ENCODE measurements around the gene CEP78.
A peak's percentile ranks its signal among the peaks of the same experiment; 100 is the strongest.
"Not testable (repeated sequence)": the region's sequence is repeated elsewhere in the genome, so short reads cannot be mapped to it uniquely, and the experiment has no call there.

CEP78 gene, protein sequence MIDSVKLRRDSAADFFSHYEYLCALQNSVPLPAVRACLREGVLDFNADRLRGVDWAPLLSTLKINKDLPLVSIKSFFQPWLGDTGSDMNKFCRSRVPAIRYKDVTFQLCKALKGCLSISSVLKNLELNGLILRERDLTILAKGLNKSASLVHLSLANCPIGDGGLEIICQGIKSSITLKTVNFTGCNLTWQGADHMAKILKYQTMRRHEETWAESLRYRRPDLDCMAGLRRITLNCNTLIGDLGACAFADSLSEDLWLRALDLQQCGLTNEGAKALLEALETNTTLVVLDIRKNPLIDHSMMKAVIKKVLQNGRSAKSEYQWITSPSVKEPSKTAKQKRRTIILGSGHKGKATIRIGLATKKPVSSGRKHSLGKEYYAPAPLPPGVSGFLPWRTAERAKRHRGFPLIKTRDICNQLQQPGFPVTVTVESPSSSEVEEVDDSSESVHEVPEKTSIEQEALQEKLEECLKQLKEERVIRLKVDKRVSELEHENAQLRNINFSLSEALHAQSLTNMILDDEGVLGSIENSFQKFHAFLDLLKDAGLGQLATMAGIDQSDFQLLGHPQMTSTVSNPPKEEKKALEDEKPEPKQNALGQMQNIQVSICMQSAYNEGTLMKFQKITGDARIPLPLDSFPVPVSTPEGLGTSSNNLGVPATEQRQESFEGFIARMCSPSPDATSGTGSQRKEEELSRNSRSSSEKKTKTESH

DNA sequence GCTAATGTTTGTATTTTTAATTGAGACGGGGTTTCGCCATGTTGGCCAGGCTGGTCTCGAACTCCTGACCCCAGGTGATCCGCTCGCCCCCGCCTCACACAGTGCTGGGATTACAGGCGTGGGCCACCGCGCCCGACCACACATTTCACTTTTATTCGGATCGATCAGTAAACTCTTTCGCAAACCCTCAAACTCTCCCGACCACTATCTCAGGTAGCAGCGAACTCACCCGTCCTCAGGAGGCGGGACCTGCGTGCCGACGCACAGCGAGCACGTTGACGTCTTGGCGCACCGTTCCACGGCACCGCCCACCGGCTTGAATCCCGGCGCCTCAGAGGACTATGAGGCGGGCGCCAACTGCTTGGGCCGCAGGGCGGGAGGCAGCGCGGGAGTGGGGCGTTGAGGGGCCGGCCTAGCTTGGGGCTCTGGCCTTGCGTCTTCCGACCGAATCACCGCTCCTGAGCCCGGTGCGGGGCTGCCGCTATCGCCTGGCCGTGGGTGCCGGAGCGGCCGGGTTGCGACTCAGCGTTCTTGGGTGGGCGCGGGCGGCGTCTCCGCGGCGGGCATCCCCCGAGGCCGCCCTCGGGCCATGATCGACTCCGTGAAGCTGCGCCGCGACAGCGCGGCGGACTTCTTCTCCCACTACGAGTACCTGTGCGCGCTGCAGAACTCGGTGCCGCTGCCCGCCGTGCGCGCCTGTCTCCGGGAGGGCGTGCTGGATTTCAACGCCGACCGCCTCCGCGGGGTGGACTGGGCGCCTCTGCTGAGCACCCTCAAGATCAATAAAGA lies at the start of gene CEP78:
Gene CEP78 (plus strand): TSS at position 314 of the 789 bp plus-strand sequence. CDS start 276 bp downstream, at position 590.
- DNase-seq = peak; percentile 81 to 85

DNA sequence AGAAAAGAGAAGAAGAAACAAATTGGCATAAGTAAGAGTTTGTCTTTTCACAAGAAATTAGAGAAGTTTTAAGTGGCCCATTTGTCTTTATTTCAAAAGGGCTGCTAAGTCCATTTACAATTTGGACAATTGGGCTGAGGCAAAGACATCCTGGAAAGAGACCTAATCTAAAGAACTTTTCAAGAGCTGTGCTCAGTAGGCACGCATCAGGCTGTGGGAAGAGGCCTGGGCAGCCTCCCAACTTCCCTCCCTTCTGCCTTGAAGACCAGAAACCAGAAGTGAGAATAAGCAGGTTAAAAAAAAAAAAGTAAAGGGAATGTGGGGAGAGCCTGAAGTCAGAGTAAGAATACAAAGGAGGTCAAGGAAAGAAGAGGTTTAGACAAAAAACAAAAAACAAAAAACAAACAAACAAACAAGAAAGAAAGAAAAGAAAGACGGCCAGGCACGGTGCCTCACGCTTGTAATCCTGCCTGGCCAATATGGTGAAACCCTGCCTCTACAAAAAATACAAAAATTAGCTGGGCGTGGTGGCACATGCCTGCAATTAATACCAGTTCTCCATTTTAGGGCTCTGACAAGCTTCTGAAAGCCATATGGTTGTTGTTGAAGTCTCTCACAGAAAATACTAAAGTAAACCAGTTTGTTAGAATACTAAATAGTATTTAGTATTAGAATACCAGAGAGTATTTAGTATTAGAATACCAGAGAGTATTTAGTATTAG lies 48.0 kb upstream of the CEP78 start:
- no peak for DNase-seq

DNA sequence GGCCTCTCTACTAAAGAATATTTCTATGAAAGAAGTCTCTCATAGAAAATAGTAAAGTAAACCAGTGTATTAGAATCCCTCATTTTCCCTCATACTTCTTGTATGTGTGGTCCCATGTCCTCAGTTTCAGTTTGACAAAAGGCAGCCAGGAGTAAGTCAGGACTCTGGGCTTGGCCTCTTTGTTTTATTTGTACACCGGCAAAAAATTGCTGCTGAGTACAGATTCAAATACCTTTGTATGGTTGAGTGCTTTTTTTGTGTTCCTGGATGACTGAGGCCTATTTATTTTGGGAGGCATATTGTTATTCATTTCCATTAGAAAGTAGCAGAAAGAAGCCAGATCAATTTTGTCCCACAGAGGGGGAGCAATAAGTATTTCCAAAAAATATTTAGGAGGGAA lies 47.3 kb upstream of the CEP78 start:
- DNase-seq = no peak

DNA sequence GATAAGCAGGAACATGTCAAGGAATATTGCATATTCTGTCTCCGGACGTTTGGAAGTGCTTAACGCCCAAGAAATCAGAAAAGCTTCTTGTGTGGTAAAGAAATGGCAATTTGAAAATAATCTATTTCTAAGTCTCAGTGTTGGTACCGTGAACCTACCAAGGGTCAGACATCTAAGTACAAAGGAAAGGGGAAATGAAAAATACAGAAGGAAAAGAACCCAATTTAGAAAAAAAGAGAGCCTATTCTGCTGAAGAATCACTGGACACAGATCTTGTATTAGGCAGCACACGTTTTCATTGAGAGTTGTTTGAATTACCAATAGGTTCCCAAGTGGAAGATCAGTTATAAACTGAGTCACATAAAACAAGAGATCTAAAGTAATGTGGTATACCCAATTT lies 46.9 kb upstream of the CEP78 start:
- no peak for DNase-seq

DNA sequence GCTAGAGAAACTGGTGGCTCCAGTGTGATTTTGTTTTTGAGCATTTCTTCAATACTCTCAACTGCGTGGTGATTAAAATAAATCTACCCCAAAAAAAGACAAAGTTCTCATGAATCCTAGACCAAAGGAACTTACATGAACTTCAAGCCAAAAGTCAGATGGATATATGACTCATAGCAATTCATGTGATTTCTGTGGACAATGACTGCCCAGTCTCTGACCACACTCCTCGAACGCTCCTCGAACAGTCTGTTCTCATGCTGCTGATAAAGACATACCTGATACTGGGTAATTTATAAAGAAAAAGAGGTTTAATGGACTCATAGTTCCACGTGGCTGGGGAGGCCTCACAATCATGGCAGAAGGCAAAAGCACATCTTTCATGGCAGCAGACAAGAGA lies 46.4 kb upstream of the CEP78 start:
- no peak for DNase-seq

DNA sequence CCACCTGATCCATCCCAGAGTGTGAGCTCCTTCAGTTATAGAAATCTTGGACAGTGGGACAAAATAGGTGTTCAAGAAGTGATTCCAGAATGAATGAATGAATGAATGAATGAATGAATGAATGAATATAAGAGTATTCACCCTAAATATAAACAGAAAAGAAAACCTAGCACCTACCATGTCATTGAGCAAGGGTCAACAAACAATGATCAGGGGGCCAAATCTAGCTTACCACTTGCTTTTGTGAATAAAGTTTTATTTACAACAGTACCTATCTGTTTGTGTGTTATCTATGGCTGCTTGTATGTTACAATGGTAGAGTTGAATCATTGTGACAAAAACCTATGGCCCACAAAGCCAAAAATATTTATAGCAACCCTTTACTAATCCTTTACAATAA lies 43.9 kb upstream of the CEP78 start:
- no peak for DNase-seq

DNA sequence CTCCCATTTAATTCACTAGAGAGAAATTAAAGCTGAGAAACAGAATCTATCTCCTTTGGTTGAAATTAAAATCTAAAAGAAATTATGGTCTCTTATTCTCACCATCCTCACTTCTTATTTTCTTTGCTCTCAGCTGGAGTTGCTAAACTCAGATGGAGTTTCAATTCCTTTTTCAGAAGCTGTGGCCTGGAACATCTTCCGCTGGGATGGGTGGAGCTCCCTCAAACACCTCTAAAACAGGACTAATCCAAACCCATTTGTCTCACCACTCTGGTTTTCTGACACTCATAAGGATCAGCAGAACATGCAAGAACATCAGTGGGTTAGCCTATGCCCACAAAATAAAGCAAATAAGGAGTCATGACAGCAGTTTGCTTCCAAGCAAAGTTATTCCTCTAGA lies 39.6 kb upstream of the CEP78 start:
- no peak for DNase-seq

DNA sequence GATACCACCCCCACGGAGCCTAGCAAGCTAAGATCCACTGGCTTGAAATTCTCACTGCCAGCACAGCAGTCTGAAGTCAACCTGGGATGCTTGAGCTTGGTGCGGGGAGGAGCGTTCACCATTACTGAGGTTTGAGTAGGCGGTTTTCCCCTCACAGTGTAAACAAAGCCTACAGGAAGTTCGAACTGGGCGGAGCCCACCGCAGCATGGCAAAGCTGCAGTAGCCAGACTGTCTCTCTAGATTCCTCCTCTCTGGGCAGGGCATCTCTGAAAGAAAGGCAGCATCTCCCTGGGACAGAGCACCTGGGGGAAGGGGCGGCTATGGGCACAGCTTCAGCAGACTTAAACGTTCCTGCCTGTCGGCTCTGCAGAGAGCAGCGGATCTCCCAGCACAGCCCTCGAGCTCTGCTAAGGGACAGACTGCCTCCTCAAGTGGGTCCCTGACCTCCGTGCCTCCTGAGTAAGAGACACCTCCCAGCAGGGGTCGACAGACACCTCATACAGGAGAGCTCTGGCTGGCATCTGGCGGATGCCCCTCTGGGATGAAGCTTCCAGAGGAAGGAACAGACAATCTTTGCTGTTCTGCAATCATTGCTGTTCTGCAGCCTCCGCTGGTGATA lies 34.6 kb upstream of the CEP78 start:
- peak; percentile 31 to 38 for DNase-seq

DNA sequence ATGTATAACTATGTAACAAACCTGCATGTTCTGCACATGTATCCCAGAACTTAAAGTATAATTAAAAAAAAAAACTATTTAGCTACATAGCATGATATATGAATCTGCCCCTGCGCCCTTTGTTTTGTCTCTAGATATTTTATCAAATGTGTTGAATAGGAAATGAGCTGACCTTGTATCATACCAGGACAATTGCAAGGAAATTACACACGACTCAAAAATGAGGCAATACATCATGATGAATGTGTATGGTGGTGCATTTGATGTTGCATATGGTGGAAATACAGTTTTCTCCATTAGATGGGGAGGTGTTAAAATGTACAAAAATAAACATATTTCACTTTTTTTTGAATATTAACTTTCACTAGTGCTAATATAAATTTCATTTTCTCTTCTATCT lies 28.6 kb upstream of the CEP78 start:
- DNase-seq = no peak

DNA sequence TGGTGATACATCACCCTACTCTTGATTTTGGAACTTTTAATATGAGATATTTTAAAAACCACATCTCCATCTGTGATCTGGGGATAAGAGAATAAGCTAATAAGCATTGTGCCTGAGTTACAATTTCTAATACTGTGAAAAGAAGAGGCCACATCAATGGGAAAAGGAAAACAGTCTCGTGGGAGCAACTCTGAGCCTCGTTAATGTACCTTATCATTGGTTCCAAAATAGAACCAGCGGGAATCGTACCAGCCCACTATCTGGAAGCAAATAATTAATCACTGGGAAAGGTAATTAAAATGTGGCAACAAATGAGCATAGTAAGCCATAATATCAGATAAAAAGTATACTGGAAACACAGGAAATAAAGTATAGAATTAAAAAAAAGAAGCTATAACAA lies 28.0 kb upstream of the CEP78 start:
- DNase-seq = no peak

DNA sequence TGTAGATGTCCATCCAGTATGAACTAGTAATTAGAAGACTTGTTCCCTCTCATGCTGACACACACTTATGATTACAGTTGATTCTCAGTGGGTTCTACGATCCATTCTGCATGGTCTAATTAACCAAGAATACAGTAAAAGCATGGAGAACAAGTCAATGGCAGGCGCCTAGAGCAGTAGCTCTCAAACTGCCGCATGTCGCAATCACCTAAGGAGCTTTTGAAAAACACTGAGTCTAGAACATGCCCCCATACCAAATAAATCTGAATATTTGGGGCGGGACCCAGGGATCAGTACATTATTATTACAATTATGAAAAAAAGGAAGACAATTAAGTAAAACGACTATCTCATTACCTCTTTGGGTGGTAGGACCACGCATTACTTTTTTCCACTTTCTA lies 26.7 kb upstream of the CEP78 start:
- DNase-seq = no peak

DNA sequence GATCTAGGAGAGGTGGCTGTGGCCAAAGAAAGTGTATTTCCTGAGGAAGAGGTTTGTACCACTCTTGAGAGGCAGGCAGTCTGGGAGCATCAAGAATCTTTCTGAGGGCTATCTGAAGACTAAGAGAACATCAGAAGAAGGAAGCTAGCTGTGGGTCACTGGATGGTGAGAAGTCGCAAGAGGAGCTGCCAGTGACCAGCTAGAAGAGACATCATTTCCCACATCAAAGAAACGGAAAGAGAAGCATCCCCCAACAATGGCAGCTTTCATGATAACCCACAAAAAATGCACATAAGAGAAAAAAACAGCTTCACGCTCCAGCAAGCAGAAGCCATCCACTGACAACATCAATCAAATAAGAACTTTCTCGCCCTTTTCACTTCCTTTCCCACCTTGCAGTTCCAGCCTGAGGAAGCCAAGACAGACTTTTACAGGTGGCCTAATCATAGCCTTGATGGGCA lies 25.0 kb upstream of the CEP78 start:
- DNase-seq = no peak

DNA sequence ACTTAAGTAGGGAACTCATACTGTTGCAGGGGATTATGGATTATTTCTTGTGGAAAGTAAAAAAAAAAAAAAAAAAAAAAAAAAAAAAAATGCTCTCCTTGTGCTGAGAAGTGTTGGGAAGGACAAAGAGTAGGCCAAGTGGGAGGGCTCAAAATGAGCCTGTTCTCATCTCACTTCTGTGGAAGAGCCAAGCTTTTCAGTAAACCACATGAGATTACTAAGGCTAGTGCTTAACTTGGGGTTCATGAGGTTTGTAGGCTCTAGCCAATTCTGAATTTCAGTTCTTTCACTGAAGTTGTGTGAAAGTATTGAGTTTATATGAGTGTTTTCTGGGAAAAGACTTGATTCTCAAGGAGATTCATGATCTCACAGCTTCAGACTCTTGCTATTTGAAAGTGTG lies 23.0 kb upstream of the CEP78 start:
- no peak for DNase-seq

DNA sequence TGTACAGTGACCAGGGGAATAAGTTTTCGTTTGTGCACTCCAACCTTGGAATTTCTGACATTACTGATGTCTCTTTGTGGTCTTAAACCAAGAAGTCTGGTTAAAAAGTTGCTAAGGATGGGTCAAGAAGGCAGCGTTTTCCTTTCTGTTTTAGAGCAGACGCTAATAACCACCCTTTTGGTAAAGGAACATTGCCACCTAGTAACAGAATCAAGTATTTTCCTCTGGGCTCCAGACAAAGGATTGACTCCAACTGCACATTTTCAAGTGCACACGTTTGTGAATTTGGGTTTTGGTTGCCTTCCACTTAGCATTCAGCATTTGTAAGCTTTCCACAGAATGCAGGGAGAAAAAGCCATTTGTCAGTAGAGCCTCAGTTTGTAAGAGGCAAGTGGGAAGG lies 22.2 kb upstream of the CEP78 start:
- DNase-seq = no peak

DNA sequence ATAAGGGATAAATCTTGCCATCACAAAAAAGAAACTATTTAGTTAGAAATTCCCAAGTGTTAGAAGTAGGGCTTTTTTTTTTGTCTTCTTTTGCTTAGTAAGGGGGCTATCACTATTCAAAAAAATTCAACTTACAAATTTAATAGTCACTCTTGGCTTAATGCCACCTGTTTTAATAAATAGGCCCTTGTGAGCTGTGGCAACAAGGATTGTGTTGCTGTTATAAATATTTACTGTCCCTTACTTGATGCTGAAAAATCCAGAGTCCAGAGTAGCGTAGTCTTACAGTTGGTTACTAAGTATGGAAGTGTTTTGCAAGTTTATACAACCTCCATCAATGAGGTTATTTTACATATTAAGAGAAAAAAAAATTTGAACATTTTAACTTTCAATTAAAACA lies 21.4 kb upstream of the CEP78 start:
- no peak for DNase-seq

DNA sequence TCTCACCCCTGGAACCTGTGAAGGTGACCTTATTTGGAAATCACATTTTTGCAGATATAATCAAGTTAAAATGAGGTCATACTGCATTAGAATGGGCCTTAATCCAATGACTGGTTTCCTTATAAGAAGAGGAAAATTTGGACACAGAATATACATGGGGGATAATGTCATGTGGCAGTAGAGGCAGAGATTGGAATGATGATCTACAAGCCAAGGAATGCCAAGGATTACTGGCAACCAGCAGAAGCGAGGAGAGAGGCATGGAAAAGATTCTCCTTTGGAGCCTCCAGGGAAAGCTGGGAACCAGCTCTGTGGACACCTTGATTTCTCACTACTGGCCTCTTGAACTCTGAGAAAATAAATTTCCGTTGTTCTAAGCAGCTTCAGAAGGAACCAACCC lies 20.2 kb upstream of the CEP78 start:
- DNase-seq = no peak

DNA sequence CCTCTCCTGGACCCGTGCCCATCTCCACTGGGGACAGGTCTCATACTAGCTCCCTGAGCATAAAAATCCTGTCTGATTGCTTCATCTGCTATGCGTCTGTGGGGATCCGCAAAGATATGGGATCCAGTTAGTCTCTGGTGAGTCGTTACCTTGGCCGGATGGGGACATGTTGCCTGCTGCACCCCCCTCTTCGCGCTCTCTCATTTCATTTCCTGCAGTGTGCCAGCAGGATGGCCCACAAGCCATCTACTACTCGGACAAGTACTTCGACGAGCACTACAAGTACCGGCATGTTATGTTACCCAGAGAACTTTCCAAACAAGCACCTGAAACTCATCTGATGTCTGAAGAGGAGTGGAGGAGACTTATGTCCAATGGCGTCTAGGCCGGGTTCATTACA lies 17.0 kb upstream of the CEP78 start:
- no peak for DNase-seq

DNA sequence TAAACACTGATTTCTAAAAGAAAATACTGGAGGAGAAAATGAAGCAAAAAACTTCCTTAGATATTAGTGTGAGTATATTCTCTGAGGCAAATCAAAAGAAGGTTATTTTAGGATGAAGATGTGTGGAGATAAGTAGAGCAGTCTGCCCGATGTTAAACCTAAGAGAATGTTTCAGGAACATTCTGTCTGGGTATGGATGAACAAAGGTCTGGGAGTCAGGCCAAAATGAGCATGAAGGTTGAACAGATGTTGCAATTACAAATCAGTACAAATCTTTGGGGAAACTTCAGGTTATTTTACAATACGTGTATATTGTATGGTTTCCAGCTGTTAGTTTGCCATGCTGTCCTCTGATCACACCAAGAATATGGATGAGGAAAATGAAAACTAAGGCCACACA lies 14.4 kb upstream of the CEP78 start:
- DNase-seq = no peak

DNA sequence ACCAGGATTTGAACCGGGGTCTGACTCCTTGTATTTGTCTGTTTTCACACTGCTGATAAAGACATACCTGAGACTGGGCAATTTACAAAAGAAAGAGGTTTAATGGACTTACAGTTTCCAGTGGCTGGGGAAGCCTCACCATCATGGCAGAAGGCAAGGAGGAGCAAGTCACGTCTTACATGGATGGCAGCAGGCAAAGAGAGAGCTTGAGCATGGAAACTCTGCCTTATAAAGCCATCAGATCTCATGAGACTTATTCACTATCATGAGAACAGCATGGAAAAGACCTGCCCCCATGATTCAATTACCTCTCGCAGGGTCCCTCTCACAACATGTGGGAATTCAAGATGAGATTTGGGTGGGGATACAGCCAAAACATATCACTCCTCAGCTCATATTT lies 14.0 kb upstream of the CEP78 start:
- DNase-seq = not testable (repeated sequence)

DNA sequence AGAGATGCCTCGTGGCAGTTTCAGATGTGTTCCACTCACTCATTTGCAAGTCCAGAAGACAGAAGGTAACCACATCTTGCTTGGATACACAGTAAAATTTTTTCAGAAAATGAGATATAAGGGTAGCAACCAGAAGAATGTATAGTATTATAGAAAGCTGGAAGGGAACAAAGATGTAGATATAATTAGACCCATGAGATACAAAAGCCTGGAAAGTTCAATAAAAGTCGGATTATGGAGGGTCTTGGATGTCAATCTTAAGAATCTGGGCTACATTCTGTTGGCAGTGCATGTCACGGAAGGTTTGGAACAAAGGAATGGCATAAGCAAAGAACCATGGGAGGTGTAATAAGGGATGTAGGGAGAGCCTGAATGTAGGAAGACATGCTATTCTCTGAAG lies 5.1 kb upstream of the CEP78 start:
- no peak for DNase-seq

DNA sequence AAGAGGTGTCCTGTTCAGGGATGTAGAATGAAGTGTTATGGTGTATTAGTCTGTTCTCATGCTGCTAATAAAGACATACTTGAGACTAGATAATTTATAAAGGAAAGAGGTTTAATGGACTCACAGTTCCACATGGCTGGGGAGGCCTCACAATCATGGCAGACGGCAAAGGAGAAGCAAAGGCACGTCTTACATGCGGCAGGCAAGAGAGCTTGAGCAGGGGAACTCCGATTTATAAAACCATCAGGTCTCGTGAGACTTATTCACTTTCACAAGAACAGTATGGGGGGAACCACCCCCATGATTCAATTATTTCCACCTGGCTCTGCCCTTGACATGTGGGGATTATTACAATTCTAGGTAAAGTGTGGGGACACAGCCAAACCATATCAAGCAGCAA lies 3.4 kb upstream of the CEP78 start:
- DNase-seq = not testable (repeated sequence)

DNA sequence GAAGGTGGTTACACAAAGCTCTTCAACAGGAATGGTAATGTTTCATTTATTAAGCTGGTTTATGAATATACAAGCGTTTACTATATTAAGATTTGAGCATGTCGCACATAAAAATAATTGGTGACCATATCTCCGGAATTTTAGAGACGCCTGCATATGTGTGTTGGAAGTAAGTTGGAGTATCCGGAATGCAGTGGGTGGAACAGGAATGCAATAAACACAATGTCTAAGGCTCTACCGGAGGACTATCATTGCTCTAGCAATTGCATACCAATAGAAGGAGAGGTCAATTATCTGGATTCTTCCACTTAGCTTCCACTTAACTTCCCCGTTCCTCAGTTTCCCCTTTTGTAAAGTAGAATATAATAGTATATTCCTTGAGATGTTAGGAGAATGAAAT lies 1.1 kb upstream of the CEP78 start:
- no peak for DNase-seq
